Activated naive CD4-positive, alpha-beta T cell treated with anti-CD3 and anti-CD28 coated beads for 36 hours (primary cell): ENCODE data around the gene CETN1. TPM values are rescaled to one million over a fixed set of nuclear protein-coding genes. Genes with fewer than 3 reads are reported as not detected.

Source experiments
- CTCF ChIA-PET: fragments of 350-600 bp; sonication (Branson Sonifier 250); formaldehyde crosslinking; loops from one replicate; lab custom pipeline; 2021; ENCODE audit warnings: antibody characterized with exemption; lab: Charles Lee
- DNase-seq: peaks from one replicate; pipeline ENCODE4 v3.0.0-alpha.2; 2020
- H3K27ac Mint-ChIP-seq: one replicate; pipeline ENCODE4 v1.8.0; 2021; ENCODE audit warnings: mild to moderate bottlenecking, mixed read lengths
- H3K27me3 Mint-ChIP-seq: one replicate; pipeline ENCODE4 v1.8.0; 2021; ENCODE audit warnings: low read depth, mixed read lengths
- H3K36me3 Mint-ChIP-seq: one replicate; pipeline ENCODE4 v1.8.0; 2021; ENCODE audit warnings: low read depth, mixed read lengths
- H3K4me1 Mint-ChIP-seq: one replicate; pipeline ENCODE4 v1.8.0; 2021; ENCODE audit warnings: low read depth, mixed read lengths
- H3K4me3 Mint-ChIP-seq: one replicate; pipeline ENCODE4 v1.8.0; 2021; ENCODE audit warnings: mild to moderate bottlenecking, moderate library complexity, mixed read lengths
- H3K9me3 Mint-ChIP-seq: one replicate; pipeline ENCODE4 v1.8.0; 2021; ENCODE audit warnings: mixed read lengths
- intact Hi-C: fragments of 100-400 bp; cut with micrococcal nuclease; formaldehyde crosslinking; loops from one replicate; pipeline ENCODE4 v1.15.1; 2023
- total RNA-seq, 2 experiments: library from RNA; stranded (reverse); gene quantifications; one replicate each; pipeline ENCODE4 v1.2.3, GENCODE V29; 2021

Gene CETN1
- total RNA-seq = not detected

DNA sequence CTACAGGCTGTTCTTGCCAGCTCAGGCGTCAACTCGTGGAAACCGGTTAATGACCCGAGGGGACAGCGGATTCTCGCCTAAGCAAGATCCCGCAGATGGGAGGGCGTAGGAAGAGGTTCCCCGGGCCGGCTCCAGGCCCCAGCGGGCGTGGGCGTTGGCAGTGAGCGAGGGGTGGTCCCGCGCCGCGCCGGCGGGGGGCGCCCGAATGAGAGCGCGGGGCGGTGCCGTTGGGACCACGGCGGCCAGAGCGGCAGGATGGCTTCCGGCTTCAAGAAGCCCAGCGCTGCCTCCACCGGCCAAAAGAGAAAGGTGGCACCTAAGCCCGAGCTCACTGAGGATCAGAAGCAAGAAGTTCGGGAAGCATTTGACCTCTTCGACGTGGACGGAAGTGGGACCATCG, at the start of gene CETN1:
TSS of gene CETN1 (plus strand) at position 227 of the 400 bp plus-strand sequence. CDS start at position 256, 29 bp downstream.
- Mint-ChIP-seq H3K4me1 (no peaks in the 10 kb centered on the region), H3K4me3 (no peak within 1 kb of the TSS), H3K27me3 (peaks cover 13% of the 10 kb centered on the region), H3K9me3 (no peaks in the 10 kb centered on the region), H3K36me3 (no peaks in the 10 kb centered on the region), H3K27ac (no peak within 1 kb of the TSS)
- CTCF ChIA-PET = no interaction called here
- no peak for DNase-seq
- intact Hi-C loops = no loop called here

DNA sequence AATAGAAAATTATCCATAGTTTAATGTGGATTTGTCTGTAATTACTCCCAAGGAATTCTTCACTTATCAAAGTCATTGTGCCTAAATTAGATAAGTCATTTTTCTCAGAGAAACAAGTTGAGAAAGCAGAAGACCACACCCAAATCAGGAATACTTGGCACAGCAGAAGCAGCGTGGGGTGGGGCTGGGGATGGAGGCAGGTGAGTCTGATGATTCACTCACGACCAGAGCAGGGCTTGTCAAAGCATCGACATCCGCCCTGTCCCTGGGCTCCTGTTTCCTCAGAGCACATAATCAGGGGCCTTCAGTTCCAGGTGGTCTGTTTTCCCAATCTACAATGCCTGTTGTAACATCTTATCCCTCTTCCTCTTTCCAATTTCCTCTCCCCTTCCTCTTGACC, 48.2 kb upstream of the CETN1 start:
- CTCF ChIA-PET = no interaction called here

DNA sequence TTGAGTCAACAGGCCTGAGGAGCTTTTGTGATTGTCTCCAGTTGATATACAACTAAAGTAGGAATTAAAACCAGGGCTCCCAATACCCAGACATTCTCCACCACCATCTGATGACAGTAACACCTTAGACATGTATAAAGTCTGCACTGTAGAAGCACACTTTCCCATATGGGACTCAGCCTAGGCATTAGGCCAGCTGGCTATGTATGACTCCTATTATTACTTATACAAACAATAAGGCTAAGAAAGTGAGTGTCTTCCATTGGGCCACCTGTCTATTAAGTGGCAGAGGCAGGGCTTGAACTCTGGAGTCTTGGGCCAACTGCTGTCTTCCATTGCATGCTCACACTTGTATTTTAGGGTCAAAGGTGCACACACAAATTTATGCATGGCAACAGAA, 47.5 kb upstream of the CETN1 start:
- CTCF ChIA-PET = no interaction called here
- H3K4me3 Mint-ChIP-seq = no peak overlapping the region
- H3K27ac Mint-ChIP-seq = no peak overlapping the region
- no peaks in the 10 kb centered on the region for H3K36me3 Mint-ChIP-seq
- peaks cover 14% of the 10 kb centered on the region for H3K27me3 Mint-ChIP-seq
- DNase-seq = no peak
- H3K9me3 Mint-ChIP-seq = no peaks in the 10 kb centered on the region
- intact Hi-C loops = no loop called here
- H3K4me1 Mint-ChIP-seq = no peaks in the 10 kb centered on the region

More for the DNA sequence above, 48.2 kb upstream of the CETN1 start:
- H3K27ac Mint-ChIP-seq = no peak overlapping the region
- no peak overlapping the region for H3K4me3 Mint-ChIP-seq
- no peaks in the 10 kb centered on the region for H3K4me1 Mint-ChIP-seq
- DNase-seq = no peak
- H3K27me3 Mint-ChIP-seq = peaks cover 15% of the 10 kb centered on the region
- no peaks in the 10 kb centered on the region for H3K9me3 Mint-ChIP-seq
- H3K36me3 Mint-ChIP-seq = no peaks in the 10 kb centered on the region
- intact Hi-C loops = no loop called here

DNA sequence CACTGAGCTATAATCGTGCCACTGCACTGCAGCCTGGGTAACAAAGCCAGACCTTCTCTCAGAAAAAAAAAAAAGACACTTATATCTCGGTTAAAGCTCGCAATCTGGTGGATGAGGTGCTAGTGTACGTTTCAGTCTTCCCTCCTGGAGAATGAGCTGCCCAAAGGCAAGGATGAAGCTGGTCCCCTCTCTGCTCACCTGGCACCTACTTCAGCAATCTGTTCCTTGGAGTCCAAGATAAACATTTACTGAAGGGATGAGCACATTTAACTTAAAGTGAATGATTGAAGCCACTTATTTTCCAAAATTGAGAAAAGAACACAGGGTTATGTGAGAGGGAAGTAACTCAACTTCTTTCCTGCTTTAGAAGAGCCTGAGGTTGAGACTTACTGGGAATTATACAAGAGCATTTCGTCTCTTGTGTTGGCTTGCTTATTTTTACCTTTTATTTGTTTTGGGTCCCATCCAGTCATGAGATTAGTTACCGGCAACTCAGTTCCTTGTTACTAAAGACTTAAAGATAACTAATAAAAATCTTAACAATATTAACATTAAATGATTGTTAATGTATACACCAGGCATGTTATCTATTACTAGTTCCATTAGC, 46.1 kb upstream of the CETN1 start:
- no peak for DNase-seq
- no peak overlapping the region for H3K4me3 Mint-ChIP-seq
- H3K27me3 Mint-ChIP-seq = peaks cover 14% of the 10 kb centered on the region
- intact Hi-C loops = no loop called here
- CTCF ChIA-PET = interaction anchor here (0.6 kb wide), 1 partner anchor 50 kb away, joined by 3 read pairs; no protein-coding TSS in a partner anchor
- H3K4me1 Mint-ChIP-seq = no peaks in the 10 kb centered on the region
- no peak overlapping the region for H3K27ac Mint-ChIP-seq
- no peaks in the 10 kb centered on the region for H3K9me3 Mint-ChIP-seq
- no peaks in the 10 kb centered on the region for H3K36me3 Mint-ChIP-seq

DNA sequence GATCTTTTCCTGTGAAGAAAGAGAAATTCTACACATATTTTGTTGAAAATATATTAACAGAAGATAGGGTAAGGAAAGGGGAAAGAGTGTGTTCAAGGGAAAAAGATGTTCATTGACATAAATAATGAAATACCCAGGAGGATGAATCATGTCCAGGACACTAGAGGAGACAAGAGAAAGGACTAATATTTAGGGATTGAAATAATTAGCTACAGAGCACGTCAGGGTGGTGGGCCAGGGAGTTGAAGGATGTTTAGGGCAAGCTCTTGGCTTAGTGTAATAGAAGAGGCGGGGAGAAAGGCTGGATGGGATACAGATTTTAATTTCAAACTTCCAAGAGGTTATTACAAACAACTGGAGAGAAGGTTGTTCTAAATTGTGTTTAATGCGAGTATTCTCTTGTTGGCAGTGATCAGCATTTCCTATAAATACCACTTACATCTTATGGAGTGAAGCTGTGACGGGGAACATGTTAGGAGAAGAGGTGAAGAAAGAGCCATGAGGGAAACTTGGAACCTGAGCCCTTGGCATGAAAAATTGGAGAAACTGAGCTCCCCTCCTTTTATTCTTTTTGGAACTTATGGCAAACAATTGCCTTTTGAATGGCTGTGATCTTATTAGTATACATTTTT, 36.6 kb upstream of the CETN1 start:
- intact Hi-C loops = no loop called here
- CTCF ChIA-PET = interaction anchor here (0.6 kb wide), 1 partner anchor 76 kb away, joined by 3 read pairs; no protein-coding TSS in a partner anchor
- DNase-seq = no peak
- H3K4me3 Mint-ChIP-seq = no peak overlapping the region
- no peaks in the 10 kb centered on the region for H3K9me3 Mint-ChIP-seq
- H3K36me3 Mint-ChIP-seq = no peaks in the 10 kb centered on the region
- no peaks in the 10 kb centered on the region for H3K4me1 Mint-ChIP-seq
- no peaks in the 10 kb centered on the region for H3K27me3 Mint-ChIP-seq
- H3K27ac Mint-ChIP-seq = no peak overlapping the region

DNA sequence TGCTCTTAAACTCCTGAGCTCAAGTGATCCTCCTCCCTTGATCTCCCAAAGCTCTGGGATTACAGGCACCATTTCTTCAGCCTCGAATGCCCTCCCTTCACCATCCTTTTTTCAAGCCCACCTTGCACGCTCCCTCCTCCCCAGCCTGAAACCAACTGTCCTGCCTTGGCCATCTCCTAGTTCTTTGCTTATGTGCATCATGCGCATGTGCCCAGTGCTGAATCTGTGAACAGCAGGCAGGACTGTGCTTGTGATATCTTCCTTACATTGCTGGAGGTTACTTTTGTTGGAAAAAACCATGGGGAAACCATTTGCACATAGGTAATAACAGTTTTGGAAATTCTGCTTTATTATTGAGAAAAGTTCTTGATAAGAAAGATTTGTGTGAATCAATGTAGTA, 30.2 kb upstream of the CETN1 start:
- intact Hi-C loops = no loop called here
- CTCF ChIA-PET = no interaction called here
- peaks cover 5% of the 10 kb centered on the region for H3K27me3 Mint-ChIP-seq

DNA sequence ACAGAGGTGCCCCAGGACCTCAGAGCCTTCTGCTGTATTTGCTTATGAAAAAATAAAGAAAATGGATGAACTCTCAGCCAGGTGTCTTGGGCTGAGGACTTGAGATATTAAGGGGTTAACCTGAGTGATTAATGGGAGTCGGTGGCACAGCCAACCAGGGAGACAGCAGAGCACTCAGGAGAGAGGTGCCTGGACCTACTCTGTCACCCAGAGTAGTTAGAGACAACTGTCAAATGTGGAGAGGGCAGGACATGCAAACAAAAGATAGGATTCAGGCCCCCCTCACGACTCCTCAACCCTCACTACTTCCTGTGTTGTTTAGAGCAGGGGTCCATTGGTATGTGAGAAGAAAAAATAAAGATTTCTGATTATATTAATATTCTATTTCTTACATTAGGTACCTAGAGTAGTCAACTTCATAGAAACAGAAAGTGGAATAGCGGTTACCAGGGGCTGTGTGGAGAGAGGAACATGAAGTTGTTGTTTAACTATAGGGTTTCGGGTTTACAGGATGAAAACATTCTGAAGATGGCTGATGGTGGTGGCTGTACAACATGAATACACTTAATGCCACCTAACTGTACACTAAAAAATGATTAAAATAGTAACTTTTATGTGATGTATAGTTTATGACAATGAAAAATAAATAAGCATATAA, 28.6 kb upstream of the CETN1 start:
- no peaks in the 10 kb centered on the region for H3K9me3 Mint-ChIP-seq
- CTCF ChIA-PET = no interaction called here

More for the DNA sequence above, 30.2 kb upstream of the CETN1 start:
- DNase-seq = no peak
- Mint-ChIP-seq H3K9me3 (no peaks in the 10 kb centered on the region), H3K27ac (no peak overlapping the region), H3K4me1 (no peaks in the 10 kb centered on the region), H3K4me3 (no peak overlapping the region), H3K36me3 (no peaks in the 10 kb centered on the region)

DNA sequence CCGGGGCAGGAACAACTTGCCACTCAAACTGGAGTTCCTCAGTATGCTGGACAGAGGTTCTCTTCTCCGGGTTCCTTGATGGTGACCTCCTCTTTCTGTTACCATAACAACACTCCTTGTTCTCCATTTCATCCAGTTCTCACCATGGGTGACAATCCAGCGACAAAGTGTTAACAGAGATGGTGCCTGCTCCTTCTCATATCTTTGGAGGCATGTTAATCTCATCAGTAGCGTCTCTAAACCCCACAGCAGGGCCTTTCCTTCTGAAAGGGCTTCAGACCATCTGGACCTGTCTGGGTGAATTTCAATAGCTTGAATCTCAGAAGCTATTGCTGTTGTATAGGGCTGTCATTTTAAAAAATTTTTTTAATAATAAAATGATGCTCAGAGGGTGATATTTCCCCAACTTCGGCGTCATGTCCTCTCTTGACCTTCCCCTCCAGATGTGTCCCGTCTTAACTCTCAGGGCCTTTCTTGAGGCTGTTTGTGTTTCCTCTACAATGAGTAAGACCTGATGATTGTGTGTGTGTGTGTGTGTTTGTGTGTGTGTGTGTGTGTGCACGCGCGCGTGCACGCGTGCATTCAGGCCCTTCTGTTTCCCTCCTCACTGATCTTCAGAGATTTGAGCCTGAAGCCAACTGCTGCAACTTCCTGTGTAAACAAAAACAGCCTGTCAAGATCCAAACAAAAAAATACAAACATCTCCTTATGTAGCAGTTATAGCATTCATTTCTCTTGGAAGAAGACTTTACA, 24.3 kb upstream of the CETN1 start:
- H3K36me3 Mint-ChIP-seq = no peaks in the 10 kb centered on the region
- H3K4me1 Mint-ChIP-seq = no peaks in the 10 kb centered on the region
- intact Hi-C loops = no loop called here
- H3K4me3 Mint-ChIP-seq = no peak overlapping the region
- CTCF ChIA-PET = no interaction called here
- no peak for DNase-seq
- no peaks in the 10 kb centered on the region for H3K27me3 Mint-ChIP-seq
- H3K27ac Mint-ChIP-seq = no peak overlapping the region
- H3K9me3 Mint-ChIP-seq = no peaks in the 10 kb centered on the region

More for the DNA sequence above, 28.6 kb upstream of the CETN1 start:
- Mint-ChIP-seq H3K4me1 (no peaks in the 10 kb centered on the region), H3K27me3 (peaks cover 5% of the 10 kb centered on the region), H3K4me3 (no peak overlapping the region), H3K27ac (no peak overlapping the region), H3K36me3 (no peaks in the 10 kb centered on the region)
- DNase-seq = no peak
- intact Hi-C loops = no loop called here

DNA sequence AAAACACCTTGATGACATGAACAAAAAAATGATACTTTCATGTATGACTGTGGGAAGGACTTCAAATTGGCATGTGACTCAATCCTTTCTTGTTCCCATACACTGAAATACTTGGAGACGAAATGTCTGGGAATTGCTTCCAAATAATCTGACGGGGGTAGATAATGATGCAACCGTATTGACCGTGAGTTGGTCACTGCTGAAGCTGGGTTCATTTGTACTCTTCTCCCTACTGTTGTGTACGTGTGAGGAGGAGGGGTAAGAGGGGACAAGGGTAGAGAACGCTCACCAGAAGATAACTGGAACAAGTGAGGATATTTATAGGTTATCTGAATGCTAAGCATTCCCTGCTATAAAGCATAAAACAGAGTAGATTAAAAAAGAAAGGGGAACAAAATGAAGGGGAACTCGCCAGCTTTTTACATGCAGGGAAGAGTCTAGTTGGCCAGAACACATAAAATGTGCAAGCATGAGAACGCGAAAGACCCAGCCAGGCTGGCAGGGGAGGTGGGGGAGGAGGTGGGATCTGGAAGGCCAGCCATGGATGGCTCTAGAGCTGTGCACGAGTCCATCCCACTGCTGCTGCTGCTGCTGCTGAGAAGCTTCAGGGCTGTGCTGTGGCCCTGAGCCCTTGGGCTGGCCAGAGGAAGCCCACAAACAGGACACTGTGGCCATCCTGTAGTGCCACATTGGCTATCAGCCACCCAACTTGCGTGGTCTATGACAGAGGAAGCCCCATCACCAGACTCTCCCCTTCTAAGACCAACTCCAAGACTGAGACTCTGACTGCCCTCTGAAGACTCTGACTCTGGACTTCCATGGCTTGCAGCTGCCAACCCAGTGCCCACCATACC, 15.2 kb upstream of the CETN1 start:
- no peak overlapping the region for H3K27ac Mint-ChIP-seq
- H3K4me3 Mint-ChIP-seq = no peak overlapping the region
- no peaks in the 10 kb centered on the region for H3K9me3 Mint-ChIP-seq
- intact Hi-C loops = no loop called here
- no peaks in the 10 kb centered on the region for H3K4me1 Mint-ChIP-seq
- CTCF ChIA-PET = no interaction called here
- no peak for DNase-seq
- H3K36me3 Mint-ChIP-seq = no peaks in the 10 kb centered on the region
- peaks cover 4% of the 10 kb centered on the region for H3K27me3 Mint-ChIP-seq

DNA sequence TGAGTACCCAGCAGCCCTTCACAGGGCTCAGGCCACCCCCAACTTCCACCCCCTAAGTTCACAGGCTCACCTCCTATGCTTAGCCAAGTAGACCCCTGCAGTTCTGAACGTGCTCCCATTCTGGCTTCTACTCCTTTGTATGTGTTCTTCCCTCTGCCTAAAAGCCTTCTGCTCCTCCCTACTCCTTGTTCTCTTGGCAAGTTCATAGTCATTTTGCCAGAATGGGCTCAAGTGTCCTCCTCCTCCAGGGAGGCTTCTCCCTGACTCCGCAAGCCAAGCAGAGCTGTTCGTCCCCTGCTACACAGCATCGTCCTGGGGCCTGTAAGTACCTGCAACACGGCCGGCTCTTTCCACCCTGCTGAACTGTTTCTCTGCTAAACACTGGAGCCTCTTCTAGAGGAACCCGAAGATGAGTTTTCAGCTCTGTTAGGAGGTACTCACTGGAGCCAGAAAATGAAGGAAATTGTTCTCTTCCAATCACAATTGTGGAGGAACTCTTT, 14.6 kb upstream of the CETN1 start:
- Mint-ChIP-seq H3K27ac (no peak overlapping the region), H3K4me1 (no peaks in the 10 kb centered on the region), H3K36me3 (no peaks in the 10 kb centered on the region), H3K27me3 (peaks cover 4% of the 10 kb centered on the region), H3K4me3 (no peak overlapping the region), H3K9me3 (no peaks in the 10 kb centered on the region)
- DNase-seq = no peak
- intact Hi-C loops = no loop called here
- CTCF ChIA-PET = no interaction called here

DNA sequence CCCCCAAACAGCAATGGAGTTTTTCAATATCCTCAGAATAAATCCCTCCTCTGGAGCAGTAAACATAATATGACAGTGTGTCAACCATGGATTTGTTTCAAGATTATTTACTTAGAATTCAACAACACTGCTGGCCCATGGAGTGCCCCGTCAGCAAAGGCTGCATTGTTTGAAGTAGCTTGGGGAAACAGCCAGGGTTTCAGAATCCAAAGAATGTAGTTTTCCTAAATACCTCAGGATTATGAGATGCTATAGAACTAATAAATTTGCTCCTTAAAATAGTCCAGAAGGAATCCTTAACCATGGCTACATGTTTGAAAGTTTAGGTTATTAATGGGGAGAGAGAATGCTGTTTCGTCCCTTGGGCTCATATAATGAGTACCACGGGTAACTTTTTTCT, 13.1 kb upstream of the CETN1 start:
- intact Hi-C loops = no loop called here
- Mint-ChIP-seq H3K36me3 (no peaks in the 10 kb centered on the region), H3K27me3 (peaks cover 4% of the 10 kb centered on the region), H3K27ac (no peak overlapping the region), H3K4me3 (no peak overlapping the region), H3K4me1 (no peaks in the 10 kb centered on the region), H3K9me3 (no peaks in the 10 kb centered on the region)
- CTCF ChIA-PET = no interaction called here
- no peak for DNase-seq
